D721Med (cell line): ENCODE measurements around the gene CFAP99.

Source experiments
- DNase-seq: peaks from one replicate; pipeline ENCODE4 v3.0.0; 2011; ENCODE audit warnings: low spot score; ENCODE audit not compliant: insufficient read length
- FAIRE-seq: peaks from 2 replicates; lab custom pipeline; 2011; peaks lifted over from hg19 to GRCh38; lab: Jason Lieb, UNC
- CTCF ChIP-seq: IDR thresholded peaks from 2 replicates; pipeline ENCODE4 v1.5.1; 2012; ENCODE audit warnings: mild to moderate bottlenecking, control low read depth; ENCODE audit not compliant: insufficient read depth; ENCODE audit errors: missing control alignments

CFAP99 gene

GRCh38 chr4:2482192-2482591 lies 63.4 kb downstream of the CFAP99 start:
- DNase-seq (no peak), FAIRE-seq (no peak)
- TF ChIP-seq CTCF = no peak

DNA sequence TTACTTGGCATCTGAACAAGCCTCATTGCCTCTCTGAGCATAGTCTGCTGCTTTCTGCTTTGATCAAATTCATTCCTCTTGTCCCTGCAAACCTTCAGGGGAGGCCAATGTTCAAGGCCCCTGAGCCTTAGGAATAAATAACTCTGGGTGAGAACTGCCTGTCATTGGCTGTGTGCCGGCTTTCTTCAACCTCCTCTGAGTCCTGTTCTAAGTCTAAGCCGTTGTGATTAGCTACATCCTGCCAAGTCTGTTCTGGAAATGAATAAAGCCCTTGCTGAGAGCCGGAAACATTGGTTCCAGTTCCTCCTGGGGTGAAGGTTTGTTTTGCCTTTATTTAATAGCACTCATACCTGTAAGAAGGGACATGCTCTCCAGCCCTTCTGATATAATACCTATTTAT lies 63.9 kb downstream of the CFAP99 start:
- no peak for TF ChIP-seq CTCF
- DNase-seq = no peak
- FAIRE-seq = no peak

- DNase-seq (no peak), FAIRE-seq (no peak)
- TF ChIP-seq CTCF = no peak
Measured at GRCh38 chr4:2483237-2483636, 64.5 kb downstream of the CFAP99 start.

DNA sequence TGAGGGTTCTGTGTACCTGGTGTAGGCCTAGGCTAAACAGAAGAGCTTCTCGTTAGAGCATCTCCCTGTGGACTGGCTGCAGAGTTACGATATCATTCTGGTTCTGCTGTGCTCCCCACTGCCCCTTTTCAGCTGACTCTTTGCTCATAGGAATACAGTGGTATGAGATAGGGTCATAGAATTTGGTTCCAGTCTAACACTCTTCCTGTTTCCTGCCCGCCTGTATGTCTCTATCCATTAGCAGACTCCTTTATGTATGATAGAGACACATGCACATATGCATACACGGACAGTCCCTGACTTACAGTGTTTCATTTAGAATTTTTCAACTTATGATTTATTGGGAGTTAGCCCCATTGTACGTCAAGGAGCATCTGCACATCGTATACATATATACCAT lies 65.4 kb downstream of the CFAP99 start:
- FAIRE-seq = no peak

GRCh38 chr4:2484993-2485392 lies 66.2 kb downstream of the CFAP99 start:
- no peak for TF ChIP-seq CTCF
- no peak for FAIRE-seq
- DNase-seq = no peak

More for the DNA sequence above, 65.4 kb downstream of the CFAP99 start:
- TF ChIP-seq CTCF = no peak
- DNase-seq = no peak

- DNase-seq (no peak), FAIRE-seq (no peak)
- no peak for TF ChIP-seq CTCF
Measured at GRCh38 chr4:2485956-2486355, 67.2 kb downstream of the CFAP99 start.

- DNase-seq = no peak
- FAIRE-seq = no peak
- TF ChIP-seq CTCF = no peak
Measured at GRCh38 chr4:2486981-2487380, 68.2 kb downstream of the CFAP99 start.
